GM06990 (cell line): ENCODE measurements around the gene SCN3A.

Experiments
- DNase-seq: peaks from one replicate; pipeline ENCODE4 v3.0.0-alpha.2; 2011; ENCODE audit not compliant: insufficient read length; ENCODE audit errors: extremely low read depth
- H3K27me3 ChIP-seq: replicated peaks from 2 replicates; pipeline ENCODE4 v1.6.0; 2011; ENCODE audit warnings: low read length; ENCODE audit not compliant: control insufficient read depth, insufficient read depth
- H3K36me3 ChIP-seq: 2 replicates; pipeline ENCODE4 v1.5.1; 2011; ENCODE audit warnings: low read length; ENCODE audit not compliant: control insufficient read depth, insufficient read depth
- H3K4me3 ChIP-seq: replicated peaks from 2 replicates; pipeline ENCODE4 v1.5.1; 2011; ENCODE audit warnings: low read depth, mild to moderate bottlenecking, control low read depth, low read length
- TF ChIP-seq, protein P1 (sequence below): IDR thresholded peaks from 2 replicates; pipeline ENCODE4 v1.5.1; 2011; ENCODE audit warnings: low read length, control low read depth, mild to moderate bottlenecking, inconsistent platforms; ENCODE audit not compliant: insufficient read depth, poor library complexity, severe bottlenecking

SCN3A gene

DNA sequence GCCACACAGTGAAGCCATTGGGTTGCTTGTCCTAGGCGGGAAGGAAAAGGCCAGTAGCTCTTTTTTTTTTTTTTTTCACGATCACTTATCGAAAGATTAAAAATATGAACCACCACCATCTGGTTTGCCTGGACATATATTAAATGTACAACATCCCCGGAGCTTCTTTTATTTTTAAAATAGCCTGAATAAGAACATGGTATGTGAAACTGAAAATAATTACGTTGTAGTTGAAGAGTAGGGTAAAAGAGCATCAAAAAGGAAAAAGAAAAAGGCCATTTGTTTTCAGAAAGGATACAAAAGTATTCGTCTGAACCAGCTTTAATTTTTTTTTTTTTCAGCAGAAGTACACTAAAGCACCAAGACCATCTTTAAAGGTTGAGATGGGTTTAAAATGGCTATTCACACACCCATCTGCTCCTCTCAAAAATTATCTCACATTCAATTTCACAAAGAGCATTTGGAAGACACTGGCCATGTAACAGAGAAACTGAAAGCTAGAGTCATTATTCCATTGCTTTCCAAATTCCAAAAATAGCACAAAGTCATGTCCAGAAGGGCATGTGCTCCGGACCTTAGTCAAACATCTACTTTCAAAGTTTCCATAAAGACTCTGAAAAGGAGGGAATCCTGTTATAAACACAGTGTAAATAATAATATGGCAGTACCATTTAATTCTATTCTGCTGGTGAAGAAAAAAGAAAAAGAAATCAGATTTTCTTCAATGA is 82.9 kb downstream of the SCN3A start:
- Histone ChIP-seq H3K27me3 (no peaks in the 10 kb centered on the region), H3K36me3 (no peaks in the 10 kb centered on the region), H3K4me3 (no peak overlapping the region)
- DNase-seq: no peak
- TF ChIP-seq, protein P1, sequence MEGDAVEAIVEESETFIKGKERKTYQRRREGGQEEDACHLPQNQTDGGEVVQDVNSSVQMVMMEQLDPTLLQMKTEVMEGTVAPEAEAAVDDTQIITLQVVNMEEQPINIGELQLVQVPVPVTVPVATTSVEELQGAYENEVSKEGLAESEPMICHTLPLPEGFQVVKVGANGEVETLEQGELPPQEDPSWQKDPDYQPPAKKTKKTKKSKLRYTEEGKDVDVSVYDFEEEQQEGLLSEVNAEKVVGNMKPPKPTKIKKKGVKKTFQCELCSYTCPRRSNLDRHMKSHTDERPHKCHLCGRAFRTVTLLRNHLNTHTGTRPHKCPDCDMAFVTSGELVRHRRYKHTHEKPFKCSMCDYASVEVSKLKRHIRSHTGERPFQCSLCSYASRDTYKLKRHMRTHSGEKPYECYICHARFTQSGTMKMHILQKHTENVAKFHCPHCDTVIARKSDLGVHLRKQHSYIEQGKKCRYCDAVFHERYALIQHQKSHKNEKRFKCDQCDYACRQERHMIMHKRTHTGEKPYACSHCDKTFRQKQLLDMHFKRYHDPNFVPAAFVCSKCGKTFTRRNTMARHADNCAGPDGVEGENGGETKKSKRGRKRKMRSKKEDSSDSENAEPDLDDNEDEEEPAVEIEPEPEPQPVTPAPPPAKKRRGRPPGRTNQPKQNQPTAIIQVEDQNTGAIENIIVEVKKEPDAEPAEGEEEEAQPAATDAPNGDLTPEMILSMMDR: no peak

DNA sequence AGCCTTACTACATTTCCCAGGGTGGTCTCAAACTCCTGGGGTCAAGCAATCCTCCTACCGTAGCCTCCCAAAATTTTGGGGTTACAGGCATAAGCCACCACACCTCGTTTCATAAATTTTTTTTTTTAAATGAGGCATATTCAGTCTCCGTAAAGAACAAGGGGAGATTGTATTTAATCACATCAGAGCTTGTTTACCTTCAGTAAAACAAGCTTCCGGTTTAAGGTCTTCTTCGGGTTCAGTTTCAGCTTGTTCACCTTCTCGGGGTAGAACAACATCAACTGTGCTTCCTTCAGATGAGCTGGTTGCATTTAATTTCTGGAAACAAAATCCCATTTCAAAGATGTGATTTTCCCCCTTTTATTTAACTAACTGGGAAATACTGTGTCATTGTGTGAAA is 88.6 kb downstream of the SCN3A start:
- Histone ChIP-seq H3K4me3 (no peak overlapping the region), H3K36me3 (no peaks in the 10 kb centered on the region), H3K27me3 (no peaks in the 10 kb centered on the region)
- DNase-seq: no peak
- TF ChIP-seq, protein P1: no peak

DNA sequence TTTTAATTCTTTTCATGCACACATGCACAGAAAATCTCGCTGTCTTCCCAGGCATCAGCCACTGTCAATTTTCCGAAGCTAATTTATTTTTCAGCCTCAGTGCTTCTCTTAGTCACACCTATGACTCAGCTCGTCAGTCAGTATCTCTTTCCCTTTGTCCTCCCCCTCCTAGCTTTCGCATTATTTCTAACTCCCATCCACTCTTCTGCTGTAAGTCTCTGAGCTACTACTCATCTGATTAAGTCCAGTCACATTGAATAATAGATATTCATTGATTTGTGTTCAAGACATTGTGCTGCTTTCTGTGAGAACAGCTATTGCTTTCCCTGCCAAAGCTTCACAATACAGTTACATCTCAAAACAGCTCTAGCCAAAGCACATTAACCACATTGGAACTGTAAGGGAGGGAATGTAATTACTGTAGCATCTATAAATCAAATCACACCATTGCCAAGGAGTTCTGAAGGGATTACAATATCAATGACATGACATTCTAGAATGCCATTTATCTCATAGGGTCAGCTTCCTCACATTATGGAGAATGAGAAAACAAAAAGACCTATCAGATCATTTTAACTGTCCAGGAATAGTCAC is 89.4 kb downstream of the SCN3A start:
- no peaks in the 10 kb centered on the region for H3K36me3 ChIP-seq
- no peak overlapping the region for H3K4me3 ChIP-seq
- TF ChIP-seq, protein P1: no peak
- H3K27me3 ChIP-seq: no peaks in the 10 kb centered on the region
- DNase-seq: no peak

DNA sequence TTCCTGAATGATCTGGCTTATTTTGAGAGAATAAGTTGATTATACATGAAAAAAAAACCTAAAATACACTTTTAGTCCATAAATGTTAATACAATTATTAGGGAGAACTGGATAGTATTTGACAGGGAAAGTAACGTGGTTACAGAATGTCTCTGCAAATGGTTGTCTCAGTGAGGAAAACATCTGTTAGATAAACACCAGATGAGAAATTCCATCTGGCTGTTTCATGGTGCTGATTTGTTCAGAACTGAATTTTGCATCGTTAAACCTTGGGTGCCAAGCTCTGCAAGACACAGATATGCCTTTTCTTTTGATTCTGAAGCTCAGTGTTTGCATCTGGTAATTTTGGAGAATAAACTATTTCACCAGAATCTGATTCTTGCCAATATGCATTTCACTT is 90.4 kb downstream of the SCN3A start:
- TF ChIP-seq, protein P1: no peak
- Histone ChIP-seq H3K4me3 (no peak overlapping the region), H3K36me3 (no peaks in the 10 kb centered on the region), H3K27me3 (no peaks in the 10 kb centered on the region)
- no peak for DNase-seq

DNA sequence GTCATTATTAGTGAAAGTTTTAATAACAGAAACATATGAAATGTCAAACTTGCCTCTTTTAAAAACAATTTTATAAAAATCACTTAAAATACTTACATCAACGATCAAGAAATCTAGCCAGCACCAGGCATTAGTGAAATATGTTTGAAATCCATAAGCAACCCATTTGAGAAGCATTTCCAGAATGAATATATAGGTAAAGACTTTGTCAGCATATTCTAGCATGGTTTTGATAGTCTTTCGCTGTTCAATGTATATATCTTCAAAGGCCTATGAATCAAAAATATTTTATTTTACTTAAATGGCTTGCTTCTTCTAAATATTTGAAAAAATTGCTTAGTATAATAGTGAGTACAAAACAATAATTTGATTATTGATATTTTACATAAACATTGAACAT is 91.1 kb downstream of the SCN3A start:
- Histone ChIP-seq H3K4me3 (no peak overlapping the region), H3K27me3 (no peaks in the 10 kb centered on the region), H3K36me3 (no peaks in the 10 kb centered on the region)
- TF ChIP-seq, protein P1: no peak
- no peak for DNase-seq
